ENCODE measurements around the gene CEP290. TPM values are rescaled to one million over a fixed set of nuclear protein-coding genes. Genes with fewer than 3 reads are reported as not detected.

The CEP290 gene
- total RNA-seq, 2 experiments from 2014 or later: 12.8 to 13.7 TPM

- ChIA-PET POLR2A (no interaction called here), CTCF (no interaction called here)
- intact Hi-C loops (cut with micrococcal nuclease): no loop called here
- DNase-seq: no peak
- no peak overlapping the region for H3K4me3 Mint-ChIP-seq
- no peak overlapping the region for H3K27ac Mint-ChIP-seq
- no peaks in the 10 kb centered on the region for H3K4me1 Mint-ChIP-seq (ENCODE audit: low read depth)
- peaks cover 23% of the 10 kb centered on the region for H3K36me3 Mint-ChIP-seq
- H3K9me3 Mint-ChIP-seq: no peaks in the 10 kb centered on the region
- no peaks in the 10 kb centered on the region for H3K27me3 Mint-ChIP-seq
Observed at GRCh38 chr12:88083634-88084033, 58.3 kb downstream of the CEP290 start.

GRCh38 chr12:88081247-88081646 is 60.6 kb downstream of the CEP290 start:
- Mint-ChIP-seq H3K4me3 (no peak overlapping the region), H3K27me3 (no peaks in the 10 kb centered on the region), H3K4me1 (ENCODE audit: low read depth) (no peaks in the 10 kb centered on the region), H3K36me3 (peaks cover 24% of the 10 kb centered on the region), H3K9me3 (no peaks in the 10 kb centered on the region), H3K27ac (no peak overlapping the region)
- ChIA-PET POLR2A (no interaction called here), CTCF (no interaction called here)
- intact Hi-C loops (cut with micrococcal nuclease): no loop called here
- no peak for DNase-seq

- peaks cover 35% of the 10 kb centered on the region for H3K36me3 Mint-ChIP-seq
- POLR2A ChIA-PET: no interaction called here
Observed at GRCh38 chr12:88067301-88067700, 74.6 kb downstream of the CEP290 start.

GRCh38 chr12:88063375-88063774 is 78.5 kb downstream of the CEP290 start:
- Mint-ChIP-seq H3K36me3 (peaks cover 29% of the 10 kb centered on the region), H3K4me1 (ENCODE audit: low read depth) (peaks cover 11% of the 10 kb centered on the region), H3K4me3 (no peak overlapping the region), H3K9me3 (no peaks in the 10 kb centered on the region), H3K27me3 (no peaks in the 10 kb centered on the region), H3K27ac (no peak overlapping the region)
- intact Hi-C loops (cut with micrococcal nuclease): no loop called here
- ChIA-PET POLR2A (no interaction called here), CTCF (no interaction called here)
- no peak for DNase-seq

More at GRCh38 chr12:88067301-88067700, 74.6 kb downstream of the CEP290 start:
- DNase-seq: no peak
- H3K4me3 Mint-ChIP-seq: no peak overlapping the region
- intact Hi-C loops (cut with micrococcal nuclease): no loop called here
- H3K27ac Mint-ChIP-seq: no peak overlapping the region
- no peaks in the 10 kb centered on the region for H3K27me3 Mint-ChIP-seq
- no peaks in the 10 kb centered on the region for H3K9me3 Mint-ChIP-seq
- CTCF ChIA-PET: no interaction called here
- peaks cover 11% of the 10 kb centered on the region for H3K4me1 Mint-ChIP-seq (ENCODE audit: low read depth)

- intact Hi-C loops (cut with micrococcal nuclease): no loop called here
- H3K27ac Mint-ChIP-seq: no peak overlapping the region
- CTCF ChIA-PET: interaction anchor here (0.9 kb wide), 1 partner anchor 9 kb away, joined by 3 read pairs; no protein-coding TSS in a partner anchor
- POLR2A ChIA-PET: no interaction called here
- peaks cover 11% of the 10 kb centered on the region for H3K4me1 Mint-ChIP-seq (ENCODE audit: low read depth)
- no peaks in the 10 kb centered on the region for H3K9me3 Mint-ChIP-seq
- H3K4me3 Mint-ChIP-seq: no peak overlapping the region
- H3K27me3 Mint-ChIP-seq: no peaks in the 10 kb centered on the region
- H3K36me3 Mint-ChIP-seq: peaks cover 36% of the 10 kb centered on the region
- DNase-seq: no peak
Observed at GRCh38 chr12:88062474-88062873, 79.4 kb downstream of the CEP290 start.

GRCh38 chr12:88058719-88059077 is 83.2 kb downstream of the CEP290 start:
- intact Hi-C loops (cut with micrococcal nuclease): loop anchor here (10.0 kb wide), 1 partner anchor 194 kb away; no protein-coding TSS in a partner anchor
- no peak overlapping the region for H3K27ac Mint-ChIP-seq

GRCh38 chr12:88057994-88058718 is 83.7 kb downstream of the CEP290 start:
- no peak overlapping the region for H3K4me3 Mint-ChIP-seq
- ChIA-PET POLR2A (no interaction called here), CTCF (interaction anchor here (0.6 kb wide), 1 partner anchor 1453 kb away, joined by 3 read pairs; no protein-coding TSS in a partner anchor)
- H3K27ac Mint-ChIP-seq: no peak overlapping the region
- peaks cover 32% of the 10 kb centered on the region for H3K36me3 Mint-ChIP-seq
- no peaks in the 10 kb centered on the region for H3K27me3 Mint-ChIP-seq
- intact Hi-C loops (cut with micrococcal nuclease): loop anchor here (10.0 kb wide), 1 partner anchor 193 kb away; no protein-coding TSS in a partner anchor
- peaks cover 7% of the 10 kb centered on the region for H3K4me1 Mint-ChIP-seq (ENCODE audit: low read depth)
- H3K9me3 Mint-ChIP-seq: no peaks in the 10 kb centered on the region
- DNase-seq: no peak

More at GRCh38 chr12:88058719-88059077, 83.2 kb downstream of the CEP290 start:
- no peak for DNase-seq
- no peaks in the 10 kb centered on the region for H3K27me3 Mint-ChIP-seq
- H3K9me3 Mint-ChIP-seq: no peaks in the 10 kb centered on the region
- CTCF ChIA-PET: no interaction called here
- peaks cover 35% of the 10 kb centered on the region for H3K36me3 Mint-ChIP-seq
- H3K4me3 Mint-ChIP-seq: no peak overlapping the region
- POLR2A ChIA-PET: no interaction called here
- H3K4me1 Mint-ChIP-seq (ENCODE audit: low read depth): peaks cover 11% of the 10 kb centered on the region

- no peak for DNase-seq
- Mint-ChIP-seq H3K27ac (no peak overlapping the region), H3K4me1 (ENCODE audit: low read depth) (no peaks in the 10 kb centered on the region), H3K36me3 (peaks cover 29% of the 10 kb centered on the region), H3K9me3 (no peaks in the 10 kb centered on the region), H3K27me3 (no peaks in the 10 kb centered on the region), H3K4me3 (no peak overlapping the region)
- intact Hi-C loops (cut with micrococcal nuclease): loop anchor here (10.0 kb wide), 1 partner anchor 192 kb away; no protein-coding TSS in a partner anchor
- ChIA-PET CTCF (no interaction called here), POLR2A (no interaction called here)
Observed at GRCh38 chr12:88056571-88056970, 85.3 kb downstream of the CEP290 start.

- H3K36me3 Mint-ChIP-seq: peaks cover 15% of the 10 kb centered on the region
- H3K27me3 Mint-ChIP-seq: no peaks in the 10 kb centered on the region
- no peaks in the 10 kb centered on the region for H3K4me1 Mint-ChIP-seq (ENCODE audit: low read depth)
- CTCF ChIA-PET: no interaction called here
- no peak overlapping the region for H3K27ac Mint-ChIP-seq
- no peak overlapping the region for H3K4me3 Mint-ChIP-seq
- H3K9me3 Mint-ChIP-seq: no peaks in the 10 kb centered on the region
- peak; percentile 29 for DNase-seq
- intact Hi-C loops (cut with micrococcal nuclease): loop anchor here (10.0 kb wide), 1 partner anchor 188 kb away; no protein-coding TSS in a partner anchor
- POLR2A ChIA-PET: no interaction called here
Observed at GRCh38 chr12:88052686-88053085, 89.2 kb downstream of the CEP290 start.

GRCh38 chr12:88044035-88044434 is 97.9 kb downstream of the CEP290 start:
- peaks cover 45% of the 10 kb centered on the region for H3K36me3 Mint-ChIP-seq
- DNase-seq: no peak
- intact Hi-C loops (cut with micrococcal nuclease): no loop called here
- POLR2A ChIA-PET: no interaction called here
- H3K27me3 Mint-ChIP-seq: no peaks in the 10 kb centered on the region
- no peaks in the 10 kb centered on the region for H3K9me3 Mint-ChIP-seq
- H3K4me3 Mint-ChIP-seq: no peak overlapping the region
- H3K27ac Mint-ChIP-seq: no peak overlapping the region
- CTCF ChIA-PET: no interaction called here
- peaks cover 24% of the 10 kb centered on the region for H3K4me1 Mint-ChIP-seq (ENCODE audit: low read depth)

GRCh38 chr12:88037770-88038169 is 104.1 kb downstream of the CEP290 start:
- Mint-ChIP-seq H3K27ac (no peak overlapping the region), H3K4me3 (no peak overlapping the region), H3K9me3 (no peaks in the 10 kb centered on the region), H3K4me1 (ENCODE audit: low read depth) (peaks cover 60% of the 10 kb centered on the region), H3K27me3 (no peaks in the 10 kb centered on the region), H3K36me3 (peaks cover 21% of the 10 kb centered on the region)
- POLR2A ChIA-PET: no interaction called here
- no peak for DNase-seq
- intact Hi-C loops (cut with micrococcal nuclease): no loop called here
- CTCF ChIA-PET: interaction anchor here (0.6 kb wide), 1 partner anchor 16 kb away, joined by 3 read pairs; no protein-coding TSS in a partner anchor

- Mint-ChIP-seq H3K27ac (no peak overlapping the region), H3K4me3 (peak overlapping the region; percentile 98), H3K4me1 (ENCODE audit: low read depth) (peaks cover 54% of the 10 kb centered on the region), H3K9me3 (no peaks in the 10 kb centered on the region), H3K36me3 (peaks cover 21% of the 10 kb centered on the region), H3K27me3 (no peaks in the 10 kb centered on the region)
- CTCF ChIA-PET: no interaction called here
- POLR2A ChIA-PET: no interaction called here
- no peak for DNase-seq
- intact Hi-C loops (cut with micrococcal nuclease): no loop called here
Observed at GRCh38 chr12:88036353-88036965, 105.4 kb downstream of the CEP290 start.

Data from activated CD4-positive, alpha-beta memory T cell treated with anti-CD3 and anti-CD28 coated beads for 36 hours (primary cell).